GM21515 (cell line): ENCODE data around the gene ZNF700.
"Not testable (repeated sequence)": the region's sequence is repeated elsewhere in the genome, so short reads cannot be mapped to it uniquely, and the experiment has no call there.

Source experiments
- ATAC-seq: cut with Tn5 transposase; IDR thresholded peaks from one replicate; pipeline ENCODE4 v1.9.1; 2021; ENCODE audit not compliant: unreplicated experiment

Gene ZNF700

DNA sequence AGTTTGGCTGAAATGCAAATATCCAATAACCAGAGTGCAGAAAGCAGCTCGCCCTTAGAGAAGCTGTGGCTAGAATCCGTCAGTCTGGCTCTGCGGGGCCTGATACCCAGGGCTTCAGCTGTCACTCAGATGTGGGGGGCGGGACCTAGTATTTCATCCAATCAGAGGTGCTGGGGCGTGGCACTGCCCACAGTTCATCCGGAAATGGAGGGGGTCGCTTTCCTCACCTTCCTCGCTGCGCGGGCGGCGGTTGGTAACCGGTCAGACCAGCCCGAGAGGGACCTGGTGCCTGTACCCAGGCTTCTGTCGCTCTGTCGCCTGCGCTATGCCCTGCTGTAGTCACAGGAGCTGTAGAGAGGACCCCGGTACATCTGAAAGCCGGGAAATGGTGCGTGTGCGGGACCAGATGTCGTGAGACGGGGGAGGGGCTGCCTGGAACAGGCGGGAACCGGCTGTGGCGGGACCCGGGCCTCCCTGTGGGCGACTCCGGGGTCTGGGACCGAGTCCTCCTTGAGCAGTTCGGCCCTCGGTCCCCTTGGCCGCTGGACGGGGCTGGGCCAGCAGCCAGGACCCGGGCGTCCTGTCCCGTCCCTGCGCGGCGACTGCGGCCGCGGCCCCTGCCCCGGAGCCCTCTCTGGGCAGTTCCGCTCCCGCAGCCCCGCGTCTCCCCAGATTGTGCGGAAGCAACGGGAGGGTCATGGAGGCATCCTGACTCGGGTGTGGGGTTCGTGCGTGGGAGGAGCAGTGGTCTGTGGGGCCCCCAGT, at the start of gene ZNF700:
TSS of gene ZNF700 (plus strand) at position 222 of the 765 bp plus-strand sequence. CDS start at position 326, 104 bp downstream.
- peak; percentile 85 for ATAC-seq

DNA sequence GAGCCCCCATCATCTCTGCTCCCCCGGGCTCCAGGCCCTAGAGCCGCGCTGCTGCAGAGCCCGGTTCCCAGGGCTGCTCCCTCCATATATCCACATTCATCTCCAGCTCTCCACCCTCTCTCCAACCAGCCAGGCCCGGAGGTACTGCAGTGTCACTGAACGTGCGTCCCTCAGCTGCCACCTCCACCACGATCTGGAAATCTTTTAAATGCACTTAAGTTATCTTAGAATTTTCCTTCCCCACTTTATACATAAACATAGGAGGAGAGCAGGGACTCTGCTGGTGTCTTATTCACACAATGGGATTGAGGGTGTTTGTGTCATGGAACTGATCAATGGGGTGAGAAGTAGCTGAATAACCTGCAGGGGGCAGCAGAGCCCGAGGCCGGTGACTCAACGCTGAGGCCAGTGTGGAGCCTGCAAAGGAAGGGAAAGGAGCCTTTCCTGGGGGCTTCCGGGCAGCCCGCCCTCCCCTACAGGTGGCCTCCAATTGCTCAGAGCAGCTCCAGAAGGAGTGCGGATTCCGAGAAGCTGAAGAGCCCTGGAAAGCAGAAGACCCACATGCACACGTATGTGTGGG, 45.1 kb upstream of the ZNF700 start:
- ATAC-seq: not testable (repeated sequence)

DNA sequence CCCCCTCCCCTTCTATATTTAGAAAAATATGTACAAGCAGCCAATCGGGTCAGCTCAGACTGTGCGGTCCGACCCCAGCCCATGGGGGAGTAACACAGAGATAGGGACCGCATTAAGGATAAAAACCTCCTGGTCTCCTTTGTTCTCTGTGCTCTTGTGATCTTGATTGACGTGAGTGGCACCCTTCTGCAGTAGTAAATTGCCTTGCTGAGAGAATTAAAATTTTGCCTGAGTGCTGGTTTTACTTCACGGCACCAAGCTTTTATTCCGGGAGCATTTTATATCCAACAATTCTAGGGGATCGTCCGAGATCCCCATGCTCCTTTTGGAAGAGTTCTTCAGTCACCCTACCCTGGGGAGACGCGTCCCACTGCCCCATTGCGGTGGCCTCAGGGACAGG, 44.3 kb upstream of the ZNF700 start:
- no peak for ATAC-seq

DNA sequence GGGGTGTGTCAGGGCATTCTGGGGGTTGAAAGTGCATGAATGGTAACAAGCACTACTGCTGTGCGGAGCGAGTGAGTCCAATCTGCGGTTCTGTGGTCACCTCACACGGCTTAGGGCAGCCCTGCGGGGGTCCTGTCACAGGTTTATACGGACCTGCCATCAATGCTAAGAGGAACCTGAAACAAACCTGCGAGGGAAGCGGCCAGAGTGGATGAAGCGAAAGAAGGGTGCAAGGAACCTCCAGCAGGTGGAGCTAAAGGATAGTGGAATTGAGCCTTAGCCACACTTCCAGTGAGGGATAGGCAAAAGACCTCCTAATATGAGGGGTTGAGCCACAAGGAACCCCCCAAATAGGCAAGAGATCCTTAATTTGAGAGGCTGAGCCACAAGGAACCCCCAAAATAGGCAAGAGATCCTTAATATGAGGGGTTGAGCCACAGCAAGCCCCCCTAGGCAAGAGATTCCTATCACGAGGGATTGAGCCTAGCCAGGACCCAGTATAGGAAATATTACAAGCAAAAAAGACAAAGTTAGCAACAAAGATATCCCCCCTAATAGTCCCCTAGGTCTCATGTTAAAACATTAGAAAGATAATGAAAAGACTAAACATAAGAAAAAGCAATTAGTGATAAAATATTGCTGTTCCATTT, 43.6 kb upstream of the ZNF700 start:
- ATAC-seq: no peak

DNA sequence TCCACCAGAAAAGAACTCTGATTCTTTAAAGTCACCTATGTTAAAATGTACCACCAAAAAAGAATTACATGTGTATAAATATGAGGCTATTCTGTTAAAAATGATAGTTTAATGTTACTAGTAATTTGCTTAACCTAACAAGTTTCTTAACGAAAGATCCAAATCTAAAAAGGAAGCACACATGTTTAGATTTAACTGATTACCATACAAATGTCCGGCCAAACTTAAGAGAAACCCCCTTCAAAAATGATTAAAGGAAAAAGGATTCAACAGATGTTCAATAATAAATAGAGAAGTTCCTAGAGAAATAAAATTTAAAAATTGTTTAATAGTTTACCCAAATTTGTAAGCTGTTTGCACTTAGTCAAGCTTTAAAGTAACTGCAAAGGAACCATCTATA, 42.3 kb upstream of the ZNF700 start:
- ATAC-seq: no peak

DNA sequence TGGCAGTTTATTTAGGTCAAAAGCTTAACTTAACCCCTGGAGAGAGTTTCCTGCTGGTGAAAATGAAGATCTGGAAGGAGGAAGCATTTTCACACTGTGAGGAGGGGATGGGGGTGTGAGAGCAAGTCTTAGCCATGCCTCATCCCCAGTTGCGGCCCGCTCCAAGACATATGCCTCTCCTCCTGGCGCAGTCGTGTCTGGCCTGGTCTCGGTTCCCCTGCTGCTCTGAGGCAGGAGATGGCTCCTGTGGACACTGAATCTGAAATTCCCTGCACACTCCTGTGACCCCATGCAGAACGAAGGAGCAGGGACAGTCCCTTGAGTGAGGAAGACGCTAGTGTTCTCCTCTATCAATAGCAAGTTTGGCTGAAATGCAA, 37.7 kb upstream of the ZNF700 start:
- ATAC-seq: no peak

DNA sequence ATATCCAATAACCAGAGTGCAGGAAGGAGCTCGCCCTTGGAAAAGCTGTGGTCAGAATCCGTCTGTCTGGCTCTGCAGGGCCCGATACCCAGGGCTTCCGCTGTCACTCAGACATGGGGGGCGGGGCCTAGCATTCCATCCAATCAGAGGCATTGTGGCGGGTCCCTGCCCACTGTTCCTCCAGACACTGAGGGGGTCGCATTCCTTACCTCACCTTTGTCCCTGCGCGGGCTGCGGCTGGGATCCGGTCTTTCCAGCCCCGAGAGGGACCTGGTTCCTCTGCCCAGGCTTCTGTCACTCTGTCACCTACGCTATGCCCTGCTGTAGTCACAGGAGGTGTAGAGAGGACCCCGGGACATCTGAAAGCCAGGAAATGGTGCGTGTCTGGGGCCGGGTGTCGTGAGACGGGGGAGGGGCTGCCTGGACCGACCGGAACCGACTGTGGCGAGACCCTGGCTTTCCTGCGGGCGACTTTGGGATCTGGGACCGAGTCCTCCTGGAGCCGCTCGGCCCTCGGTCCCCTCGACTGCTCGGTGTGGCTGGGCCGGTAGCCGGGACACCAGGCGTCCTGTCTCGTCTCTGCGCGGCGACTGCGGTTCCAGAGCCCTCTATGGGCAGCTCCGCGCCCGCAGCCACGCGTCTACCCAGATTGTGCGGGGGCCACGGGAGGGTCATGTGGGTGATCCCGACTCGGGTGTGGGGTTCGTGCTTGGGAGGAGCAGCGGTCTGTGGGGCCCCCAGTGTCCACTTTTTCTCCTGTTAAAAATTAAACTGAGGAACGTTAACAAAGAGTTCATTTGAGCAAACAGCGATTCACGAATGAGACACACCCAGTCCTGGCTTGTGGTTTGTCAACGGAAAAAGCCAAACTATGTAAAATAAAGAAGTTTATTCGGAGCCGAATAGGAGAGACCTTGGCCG, 37.0 kb upstream of the ZNF700 start, which contains the start of gene ZNF69:
TSS of gene ZNF69 (plus strand) at position 172 of the 921 bp plus-strand sequence. CDS start at position 314, 142 bp downstream.
- no peak for ATAC-seq

DNA sequence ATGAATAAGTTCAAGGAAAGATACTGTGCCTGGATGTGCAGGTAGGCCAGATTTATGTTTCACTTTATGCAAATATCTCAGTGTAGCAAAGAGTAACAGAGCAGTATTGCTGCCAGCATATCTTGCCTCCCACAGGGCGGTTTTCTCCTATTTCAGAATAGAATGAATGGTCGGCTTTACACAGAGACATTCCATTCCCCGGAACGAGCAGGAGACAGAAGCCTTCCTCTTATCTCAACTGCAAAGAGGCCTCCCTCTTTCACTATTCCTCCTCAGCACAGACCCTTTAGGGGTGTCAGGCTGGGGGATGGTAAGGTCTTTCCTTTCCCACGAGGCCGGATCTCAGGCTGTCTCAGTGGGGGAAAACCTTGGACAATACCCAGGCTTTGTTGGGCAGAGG, 35.0 kb upstream of the ZNF700 start:
- ATAC-seq: not testable (repeated sequence)

DNA sequence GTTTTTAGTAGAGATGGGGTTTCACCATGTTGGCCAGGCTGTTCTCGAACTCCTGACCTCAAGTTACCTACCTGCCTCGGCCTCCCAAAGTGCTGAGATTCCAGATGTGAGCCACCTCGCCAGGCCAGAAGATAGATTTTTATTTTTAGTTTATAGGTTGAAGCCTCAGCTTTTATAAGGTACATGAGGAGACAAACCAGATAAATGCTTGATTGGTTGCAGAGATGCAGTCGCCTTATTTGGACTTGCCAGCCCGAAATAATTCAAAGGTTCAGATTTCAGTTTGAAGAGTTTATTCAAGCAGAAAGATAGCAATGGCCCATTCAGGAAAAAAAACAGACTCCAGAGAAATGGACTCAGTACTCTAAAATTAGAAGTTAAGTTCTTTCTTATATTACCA, 34.3 kb upstream of the ZNF700 start:
- ATAC-seq: no peak

DNA sequence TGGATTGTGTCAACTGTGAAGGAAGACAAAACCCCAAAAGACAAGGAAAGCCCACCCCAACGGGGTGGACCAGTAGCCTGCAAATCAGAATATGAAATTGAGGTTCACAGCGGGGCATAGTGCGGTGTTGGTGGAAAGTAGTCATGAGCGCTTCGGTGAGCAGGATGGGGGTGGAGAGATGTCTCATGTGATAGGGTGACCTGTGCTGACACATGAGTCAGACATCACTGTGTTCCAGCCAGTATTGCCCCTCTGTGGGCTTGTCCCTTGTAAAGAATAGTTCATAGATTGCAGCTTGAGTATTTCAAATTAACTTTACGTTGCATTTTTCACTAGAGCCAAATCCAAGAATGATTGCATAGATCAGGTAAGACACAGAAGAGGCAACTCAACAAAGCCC, 30.1 kb upstream of the ZNF700 start:
- no peak for ATAC-seq

DNA sequence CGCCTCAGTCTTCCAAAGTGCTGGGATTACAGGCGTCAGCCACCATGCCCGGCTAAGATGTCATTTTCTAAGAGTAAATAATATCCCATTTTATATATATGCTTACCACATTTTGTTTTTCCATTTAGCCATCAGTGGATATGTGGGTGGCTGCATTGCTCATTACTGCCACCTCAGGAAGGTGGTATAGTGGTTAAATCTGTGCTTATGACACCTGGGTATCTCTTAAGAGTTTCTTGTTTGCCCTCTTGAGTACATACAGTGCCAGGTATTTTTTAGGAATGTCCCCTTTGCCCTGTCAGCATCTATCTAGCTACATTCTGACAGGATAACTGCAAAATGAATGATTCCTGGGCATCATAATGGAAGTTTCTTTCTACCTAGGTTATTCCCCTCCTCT, 22.7 kb upstream of the ZNF700 start:
- no peak for ATAC-seq

DNA sequence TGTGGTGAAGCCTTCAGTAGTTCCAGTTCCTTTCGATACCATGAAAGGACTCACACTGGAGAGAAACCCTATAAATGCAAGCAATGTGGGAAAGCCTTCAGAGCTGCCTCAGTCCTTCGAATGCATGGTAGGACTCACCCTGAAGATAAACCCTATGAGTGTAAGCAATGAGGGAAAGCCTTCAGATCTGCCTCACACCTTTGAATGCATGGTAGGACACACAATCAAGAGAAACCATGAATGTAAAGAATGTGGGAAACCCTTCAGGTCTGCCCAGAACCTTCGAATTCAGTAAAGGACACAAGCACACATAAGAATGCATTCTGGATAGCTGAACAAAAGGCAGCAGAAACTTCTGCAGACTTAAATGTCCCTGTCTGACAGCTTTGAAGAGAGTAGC, 19.0 kb upstream of the ZNF700 start:
- no peak for ATAC-seq

DNA sequence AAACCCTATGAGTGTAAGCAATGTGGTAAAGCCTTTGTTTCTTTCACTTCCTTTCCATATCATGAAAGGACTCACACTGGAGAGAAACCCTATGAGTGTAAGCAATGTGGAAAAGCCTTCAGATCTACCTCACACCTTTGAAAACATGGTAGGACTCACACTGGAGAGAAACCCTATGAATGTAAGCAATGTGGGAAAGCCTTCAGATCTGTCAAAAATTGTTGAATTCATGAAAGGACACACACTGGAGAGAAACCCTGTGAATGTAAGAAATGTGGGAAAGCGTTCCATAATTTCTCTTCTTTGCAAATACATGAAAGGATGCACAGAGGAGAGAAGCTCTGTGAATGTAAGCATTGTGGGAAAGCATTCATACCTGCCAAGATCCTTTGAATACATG, 13.0 kb upstream of the ZNF700 start:
- not testable (repeated sequence) for ATAC-seq

DNA sequence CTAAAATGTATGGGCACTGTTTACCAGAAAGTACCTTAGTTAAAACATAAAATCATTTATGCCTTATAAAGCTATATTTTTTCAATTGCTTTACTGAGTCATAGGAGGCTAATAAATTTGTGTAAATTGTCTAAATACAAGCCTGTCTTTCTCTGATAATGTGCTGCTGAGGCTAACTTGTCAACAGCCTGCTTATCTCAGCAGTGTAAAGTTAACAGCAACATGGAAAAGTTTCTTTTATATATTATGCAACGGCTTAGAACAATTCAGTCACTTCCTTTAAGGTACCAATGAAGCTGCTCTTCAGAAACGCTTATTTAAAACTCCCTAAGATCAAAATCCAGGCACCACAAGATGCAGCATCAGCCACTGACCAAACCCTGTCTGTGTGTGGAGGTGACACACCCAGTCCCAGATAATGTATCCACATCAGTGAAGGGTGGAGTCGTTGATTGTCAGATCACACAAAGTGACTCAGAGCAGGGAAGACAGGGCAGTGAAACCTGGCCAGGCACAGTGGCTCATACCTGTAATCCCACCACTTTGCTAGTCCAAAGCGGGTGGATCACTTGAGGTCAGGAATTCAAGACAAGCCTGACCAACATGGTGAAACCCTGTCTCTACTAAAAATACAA, 10.4 kb upstream of the ZNF700 start:
- ATAC-seq: not testable (repeated sequence)

DNA sequence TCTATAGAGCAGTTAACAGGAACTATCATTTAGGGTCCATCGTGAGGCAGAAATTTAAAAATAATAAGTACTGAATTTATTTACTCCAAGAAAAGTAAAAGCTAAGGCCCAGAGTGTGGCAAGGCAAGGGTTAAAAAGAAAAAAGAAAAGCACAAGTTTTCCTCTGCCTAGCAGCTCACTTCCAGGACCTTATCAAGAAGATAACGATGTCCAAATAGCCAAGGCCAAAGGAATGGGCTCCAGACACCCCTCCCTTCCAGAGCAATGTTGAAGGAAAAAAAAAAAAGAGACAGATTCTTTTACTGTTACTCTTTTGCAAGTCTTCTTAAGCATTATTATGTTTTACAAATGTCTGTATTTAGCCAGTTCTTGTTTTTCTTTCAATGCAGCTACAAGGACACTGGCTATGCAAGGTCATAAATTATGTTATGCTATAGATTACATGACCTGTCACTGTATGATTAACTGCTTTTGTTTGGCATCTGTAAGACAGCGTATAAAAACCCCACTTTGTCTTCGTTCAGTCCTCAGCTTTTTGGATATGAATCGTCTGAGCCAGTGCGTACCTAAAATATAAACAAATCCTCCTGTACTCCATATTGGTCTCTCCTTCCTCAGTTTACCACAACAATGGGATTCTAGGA, 2.9 kb upstream of the ZNF700 start:
- ATAC-seq: no peak

DNA sequence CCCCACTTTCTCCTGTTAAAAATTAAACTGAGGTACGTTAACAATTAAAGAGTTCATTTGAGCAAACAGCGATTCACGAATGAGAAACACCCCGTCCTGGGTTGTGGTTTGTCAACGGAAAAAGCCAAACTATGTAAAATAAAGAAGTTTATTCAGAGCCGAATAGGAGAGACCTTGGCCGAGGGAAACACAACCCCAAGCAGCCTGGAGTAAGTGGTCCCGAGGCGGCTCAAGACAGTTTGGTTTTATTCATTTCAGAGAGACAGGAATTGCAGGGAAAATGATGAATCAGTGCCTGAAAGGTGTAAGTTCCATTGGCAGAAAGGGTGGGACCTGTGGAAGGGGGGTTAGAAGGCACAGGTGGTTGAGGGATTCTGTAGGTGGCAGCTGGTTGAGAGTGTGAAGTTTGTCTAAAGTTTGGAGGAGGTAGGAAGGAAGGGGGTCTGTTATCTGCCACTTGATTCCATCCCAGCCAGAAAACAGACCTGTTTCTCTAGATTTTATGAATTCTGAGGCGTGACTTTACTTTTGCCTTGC, 812 bp downstream of the ZNF700 start:
- ATAC-seq: not testable (repeated sequence)

DNA sequence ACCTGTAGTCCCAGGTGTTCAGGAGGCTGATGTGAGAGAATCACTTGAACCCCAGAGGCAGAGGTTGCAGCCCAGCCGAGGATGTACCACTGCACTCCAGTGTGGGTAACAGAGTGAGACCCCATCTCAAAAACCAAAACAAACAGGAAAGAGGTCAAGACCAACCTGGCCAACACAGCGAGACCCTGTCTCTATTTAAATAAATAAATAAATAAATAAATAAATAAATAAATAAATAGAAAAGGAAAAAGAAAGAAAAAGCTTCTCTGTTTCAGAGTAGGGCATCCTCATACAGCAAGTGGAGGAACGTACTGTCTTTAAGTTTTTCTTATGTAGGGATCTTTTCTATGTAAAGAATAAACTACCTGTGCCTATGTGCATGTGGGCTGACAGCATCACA, 2.3 kb downstream of the ZNF700 start:
- no peak for ATAC-seq

DNA sequence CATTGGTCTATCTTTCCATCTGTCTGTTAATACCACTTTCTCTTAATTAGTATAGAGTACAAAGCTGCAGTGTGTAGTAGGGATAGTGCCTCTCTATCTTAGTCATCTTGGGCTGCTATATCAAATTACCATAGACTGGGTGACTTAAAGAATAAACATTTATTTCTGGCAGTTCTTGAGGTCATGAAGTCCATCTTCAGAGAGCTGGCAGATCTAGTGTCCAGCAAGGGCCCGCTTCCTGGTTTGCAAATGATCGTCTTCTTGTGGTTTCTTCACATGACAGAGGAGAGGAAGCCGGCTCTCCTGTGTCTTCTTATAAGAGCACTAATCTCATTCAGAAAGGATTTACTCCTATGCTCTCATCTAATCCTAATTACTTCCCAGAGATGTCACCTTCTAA, 6.1 kb downstream of the ZNF700 start:
- no peak for ATAC-seq

DNA sequence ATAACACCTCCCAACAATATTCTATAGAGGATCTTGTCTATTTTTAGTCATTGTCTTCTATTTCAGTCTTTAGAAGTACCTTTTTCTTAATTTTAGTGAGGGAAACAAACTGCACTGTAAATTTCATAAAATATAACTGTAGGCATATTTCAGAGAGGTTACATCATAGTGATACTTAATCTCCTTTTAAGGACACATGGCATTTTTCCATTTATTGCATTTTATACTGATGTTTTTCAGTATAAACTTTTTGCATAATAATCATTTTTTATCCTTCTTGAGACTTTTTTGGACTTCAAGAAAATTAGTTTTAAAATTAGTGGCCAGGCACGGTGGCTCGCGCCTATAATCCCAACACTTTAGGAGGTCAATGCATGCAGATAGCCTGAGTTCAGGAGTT, 6.6 kb downstream of the ZNF700 start:
- ATAC-seq: no peak

DNA sequence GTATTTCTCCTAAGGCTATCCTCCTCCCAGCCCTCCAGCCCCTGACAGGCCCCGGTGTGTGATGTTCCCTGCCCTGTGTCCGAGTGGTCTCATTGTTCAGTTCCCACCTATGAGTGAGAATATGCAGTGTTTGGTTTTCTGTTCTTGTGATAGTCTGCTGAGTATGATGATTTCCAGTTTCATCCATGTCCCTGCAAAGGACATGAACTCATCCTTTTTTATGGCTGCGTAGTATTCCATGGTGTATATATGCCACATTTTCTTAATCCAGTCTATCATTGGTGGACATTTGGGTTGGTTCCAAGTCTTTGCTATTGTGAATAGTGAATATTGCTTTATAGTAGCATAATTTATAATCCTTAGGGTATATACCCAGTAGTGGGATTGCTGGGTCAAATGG, 10.9 kb downstream of the ZNF700 start:
- ATAC-seq: not testable (repeated sequence)
